Astrocyte (in vitro differentiated cells and primary cell): ENCODE results near the gene RAPGEF6. TPM values are rescaled to one million over a fixed set of nuclear protein-coding genes. Genes with fewer than 3 reads are reported as not detected.

Experiments used
- DNase-seq: peaks from one replicate; pipeline ENCODE4 v3.0.0-alpha.2; 2010; ENCODE audit warnings: low read depth
- FAIRE-seq: peaks from 2 replicates; lab custom pipeline; 2011; peaks lifted over from hg19 to GRCh38; lab: Jason Lieb, UNC
- H2AFZ ChIP-seq: 2 replicates; pipeline ENCODE4 v1.6.0; 2012; ENCODE audit warnings: low read depth, low read length, inconsistent platforms
- H3K27ac ChIP-seq: 2 replicates; pipeline ENCODE4 v1.5.1; 2011; ENCODE audit warnings: low read depth, low read length, inconsistent platforms
- H3K27me3 ChIP-seq: 2 replicates; pipeline ENCODE4 v1.6.0; 2011; ENCODE audit warnings: low read length, inconsistent platforms; ENCODE audit not compliant: insufficient read depth
- H3K36me3 ChIP-seq: 2 replicates; pipeline ENCODE4 v1.5.1; 2011; ENCODE audit warnings: low read length, inconsistent platforms; ENCODE audit not compliant: insufficient read depth
- H3K4me1 ChIP-seq: 2 replicates; pipeline ENCODE4 v1.5.1; 2011; ENCODE audit warnings: low read length, inconsistent platforms; ENCODE audit not compliant: insufficient read depth
- H3K4me2 ChIP-seq: 2 replicates; pipeline ENCODE4 v1.6.0; 2012; ENCODE audit warnings: low read length, inconsistent platforms
- H3K4me3 ChIP-seq: 2 replicates; pipeline ENCODE4 v1.5.1; 2011; ENCODE audit warnings: low read depth, mild to moderate bottlenecking, low read length, inconsistent platforms; ENCODE audit not compliant: insufficient read depth
- H3K79me2 ChIP-seq: 2 replicates; pipeline ENCODE4 v1.6.0; 2012; ENCODE audit warnings: mild to moderate bottlenecking, low read length, inconsistent platforms; ENCODE audit not compliant: insufficient read depth
- H3K9ac ChIP-seq: 2 replicates; pipeline ENCODE4 v1.6.0; 2012; ENCODE audit warnings: mild to moderate bottlenecking, low read length, inconsistent platforms
- H3K9me3 ChIP-seq: 2 replicates; pipeline ENCODE4 v1.5.1; 2012; ENCODE audit warnings: low read depth, mild to moderate bottlenecking, low read length, inconsistent platforms; ENCODE audit not compliant: insufficient read depth
- H4K20me1 ChIP-seq: 2 replicates; pipeline ENCODE4 v1.6.0; 2012; ENCODE audit warnings: low read length, inconsistent platforms; ENCODE audit not compliant: insufficient read depth
- H3K27ac Mint-ChIP-seq: one replicate; pipeline ENCODE4 v1.8.0; 2021; ENCODE audit warnings: mild to moderate bottlenecking, mixed read lengths; ENCODE audit not compliant: unreplicated experiment
- H3K27me3 Mint-ChIP-seq: one replicate; pipeline ENCODE4 v1.8.0; 2021; ENCODE audit warnings: low read depth, mixed read lengths; ENCODE audit not compliant: unreplicated experiment
- H3K36me3 Mint-ChIP-seq: one replicate; pipeline ENCODE4 v1.8.0; 2021; ENCODE audit warnings: low read depth, mixed read lengths; ENCODE audit not compliant: unreplicated experiment
- H3K4me1 Mint-ChIP-seq: one replicate; pipeline ENCODE4 v1.8.0; 2021; ENCODE audit warnings: low read depth, mixed read lengths; ENCODE audit not compliant: unreplicated experiment
- H3K4me3 Mint-ChIP-seq: one replicate; pipeline ENCODE4 v1.8.0; 2021; ENCODE audit warnings: mild to moderate bottlenecking, moderate library complexity, mixed read lengths; ENCODE audit not compliant: unreplicated experiment
- H3K9me3 Mint-ChIP-seq: one replicate; pipeline ENCODE4 v1.8.0; 2021; ENCODE audit warnings: mild to moderate bottlenecking, mixed read lengths; ENCODE audit not compliant: unreplicated experiment
- EZH2 ChIP-seq: IDR thresholded peaks from 2 replicates; pipeline ENCODE4 v1.6.1; 2012; ENCODE audit warnings: mild to moderate bottlenecking, low read length, inconsistent platforms; ENCODE audit not compliant: insufficient read depth
- total RNA-seq: library from RNA; stranded (reverse); gene quantifications from 2 replicates; pipeline ENCODE4 v1.2.1, GENCODE V29; 2021
- TF ChIP-seq, protein P1 (sequence below): IDR thresholded peaks from 2 replicates; pipeline ENCODE4 v1.5.1; 2011; ENCODE audit warnings: low read depth, mild to moderate bottlenecking, inconsistent platforms, low read length, moderate library complexity; ENCODE audit not compliant: insufficient read depth

Gene RAPGEF6
- total RNA-seq, 1 donor from 2014 or later = 14.9 TPM

DNA sequence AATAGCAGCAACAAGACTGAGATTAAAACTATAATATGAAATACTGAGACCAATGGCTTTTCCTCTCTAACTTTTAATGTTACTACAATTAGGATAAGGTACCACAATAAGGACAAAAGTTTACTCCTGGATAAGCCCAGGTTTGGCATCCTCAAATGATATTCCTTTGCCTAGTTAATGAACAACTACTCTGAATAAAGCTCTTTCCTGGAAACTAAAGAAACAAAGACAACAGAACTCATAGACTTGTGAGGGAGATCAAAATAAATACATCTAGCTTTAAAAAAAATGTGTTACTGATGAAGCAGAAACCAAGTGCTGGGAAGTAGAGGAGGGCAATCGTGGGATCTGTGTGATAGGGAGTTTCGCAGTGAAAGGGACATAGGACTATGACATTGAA is 19.3 kb upstream of the RAPGEF6 start:
- Histone ChIP-seq H4K20me1 (peaks cover 4% of the 10 kb centered on the region), H3K79me2 (peaks cover 5% of the 10 kb centered on the region), H3K27me3 (no peaks in the 10 kb centered on the region), H3K9me3 (peaks cover 2% of the 10 kb centered on the region), H3K9ac (no peak overlapping the region), H3K4me2 (no peak overlapping the region), H2AFZ (no peak overlapping the region), H3K4me3 (no peak overlapping the region), H3K27ac (no peak overlapping the region), H3K4me1 (no peaks in the 10 kb centered on the region), H3K36me3 (peaks cover 17% of the 10 kb centered on the region)
- H3K4me3 Mint-ChIP-seq = no peak overlapping the region
- no peak for FAIRE-seq
- H3K27ac Mint-ChIP-seq = no peak overlapping the region
- H3K27me3 Mint-ChIP-seq = no peaks in the 10 kb centered on the region
- no peaks in the 10 kb centered on the region for H3K4me1 Mint-ChIP-seq
- DNase-seq = no peak
- H3K36me3 Mint-ChIP-seq = peaks cover 12% of the 10 kb centered on the region
- no peak for TF ChIP-seq EZH2
- TF ChIP-seq, protein P1, sequence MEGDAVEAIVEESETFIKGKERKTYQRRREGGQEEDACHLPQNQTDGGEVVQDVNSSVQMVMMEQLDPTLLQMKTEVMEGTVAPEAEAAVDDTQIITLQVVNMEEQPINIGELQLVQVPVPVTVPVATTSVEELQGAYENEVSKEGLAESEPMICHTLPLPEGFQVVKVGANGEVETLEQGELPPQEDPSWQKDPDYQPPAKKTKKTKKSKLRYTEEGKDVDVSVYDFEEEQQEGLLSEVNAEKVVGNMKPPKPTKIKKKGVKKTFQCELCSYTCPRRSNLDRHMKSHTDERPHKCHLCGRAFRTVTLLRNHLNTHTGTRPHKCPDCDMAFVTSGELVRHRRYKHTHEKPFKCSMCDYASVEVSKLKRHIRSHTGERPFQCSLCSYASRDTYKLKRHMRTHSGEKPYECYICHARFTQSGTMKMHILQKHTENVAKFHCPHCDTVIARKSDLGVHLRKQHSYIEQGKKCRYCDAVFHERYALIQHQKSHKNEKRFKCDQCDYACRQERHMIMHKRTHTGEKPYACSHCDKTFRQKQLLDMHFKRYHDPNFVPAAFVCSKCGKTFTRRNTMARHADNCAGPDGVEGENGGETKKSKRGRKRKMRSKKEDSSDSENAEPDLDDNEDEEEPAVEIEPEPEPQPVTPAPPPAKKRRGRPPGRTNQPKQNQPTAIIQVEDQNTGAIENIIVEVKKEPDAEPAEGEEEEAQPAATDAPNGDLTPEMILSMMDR = no peak
- no peaks in the 10 kb centered on the region for H3K9me3 Mint-ChIP-seq

DNA sequence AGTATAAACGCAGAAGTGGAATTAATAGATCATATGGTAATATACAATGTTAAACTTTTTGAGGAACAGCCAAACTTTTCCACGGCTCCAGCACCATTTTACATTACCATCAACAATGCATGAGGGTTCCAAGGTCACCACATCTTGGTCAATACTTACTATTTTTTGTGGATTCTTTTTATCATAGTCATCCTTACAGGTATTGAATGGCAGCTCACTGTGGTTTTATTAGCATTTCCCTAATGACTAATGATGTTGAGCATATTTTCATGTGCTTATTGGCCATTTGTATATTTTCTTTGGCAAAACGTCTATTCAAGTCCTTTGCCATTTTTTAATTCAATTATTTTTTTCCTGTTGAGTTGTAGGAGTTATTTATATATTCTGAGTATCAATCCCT is 14.1 kb upstream of the RAPGEF6 start:
- peaks cover 10% of the 10 kb centered on the region for H3K36me3 Mint-ChIP-seq
- FAIRE-seq = peak; percentile 5
- H3K27ac Mint-ChIP-seq = no peak overlapping the region

More for the DNA sequence above, 14.1 kb upstream of the RAPGEF6 start:
- no peaks in the 10 kb centered on the region for H3K9me3 Mint-ChIP-seq
- Histone ChIP-seq H3K4me1 (no peaks in the 10 kb centered on the region), H3K4me2 (no peak overlapping the region), H3K27ac (no peak overlapping the region), H3K9me3 (no peaks in the 10 kb centered on the region), H4K20me1 (peaks cover 4% of the 10 kb centered on the region), H3K9ac (no peak overlapping the region), H3K27me3 (no peaks in the 10 kb centered on the region), H3K79me2 (no peaks in the 10 kb centered on the region), H3K36me3 (peaks cover 13% of the 10 kb centered on the region), H2AFZ (no peak overlapping the region), H3K4me3 (no peak overlapping the region)
- H3K4me3 Mint-ChIP-seq = no peak overlapping the region
- no peaks in the 10 kb centered on the region for H3K27me3 Mint-ChIP-seq
- DNase-seq = peak; percentile 76
- peaks cover 9% of the 10 kb centered on the region for H3K4me1 Mint-ChIP-seq
- TF ChIP-seq, protein P1 = no peak
- TF ChIP-seq EZH2 = no peak
